ENCODE data around the gene ZNF525. TPM values are rescaled to one million over a fixed set of nuclear protein-coding genes. Genes with fewer than 3 reads are reported as not detected.

Gene ZNF525
- total and polyA plus RNA-seq, 7 donors = 0.18 to 2.1 (median 1.3) TPM

DNA sequence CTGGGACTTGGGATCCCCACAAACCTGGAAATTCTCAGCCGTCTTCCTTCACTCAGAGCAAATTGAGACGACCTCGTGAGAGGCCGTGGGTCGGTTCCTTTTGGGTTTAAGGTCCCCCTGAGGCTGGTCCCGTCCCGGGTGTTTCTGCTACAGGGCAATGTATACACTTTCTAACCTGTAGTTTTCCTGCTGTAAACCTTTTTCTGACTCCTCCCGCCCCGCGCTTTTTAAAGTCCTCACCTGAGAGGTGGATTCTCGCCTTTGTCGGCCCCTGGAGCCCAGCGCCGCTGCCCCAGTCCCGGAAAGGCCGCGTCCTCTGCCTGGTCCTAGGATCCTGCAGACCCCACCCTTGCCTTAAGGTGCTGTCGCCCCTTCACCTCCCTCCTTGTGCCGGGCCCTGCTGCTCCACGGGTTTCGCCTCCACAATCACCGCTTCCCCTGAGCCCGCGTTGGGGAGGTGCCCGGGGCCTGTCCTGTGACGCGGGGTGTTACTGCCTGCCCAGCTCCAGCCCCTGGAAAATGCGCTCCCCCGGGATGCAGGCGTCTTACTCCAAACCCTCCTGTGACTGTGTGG, 66.7 kb downstream of the ZNF525 start:
- peak overlapping the region; percentile 72 for H3K4me3 ChIP-seq
- H3K9me3 ChIP-seq = no peaks in the 10 kb centered on the region
- DNase-seq (peak; percentile 48 to 63), ATAC-seq (peak; percentile 20 to 53 (median 22))
- TF ChIP-seq, protein P1, sequence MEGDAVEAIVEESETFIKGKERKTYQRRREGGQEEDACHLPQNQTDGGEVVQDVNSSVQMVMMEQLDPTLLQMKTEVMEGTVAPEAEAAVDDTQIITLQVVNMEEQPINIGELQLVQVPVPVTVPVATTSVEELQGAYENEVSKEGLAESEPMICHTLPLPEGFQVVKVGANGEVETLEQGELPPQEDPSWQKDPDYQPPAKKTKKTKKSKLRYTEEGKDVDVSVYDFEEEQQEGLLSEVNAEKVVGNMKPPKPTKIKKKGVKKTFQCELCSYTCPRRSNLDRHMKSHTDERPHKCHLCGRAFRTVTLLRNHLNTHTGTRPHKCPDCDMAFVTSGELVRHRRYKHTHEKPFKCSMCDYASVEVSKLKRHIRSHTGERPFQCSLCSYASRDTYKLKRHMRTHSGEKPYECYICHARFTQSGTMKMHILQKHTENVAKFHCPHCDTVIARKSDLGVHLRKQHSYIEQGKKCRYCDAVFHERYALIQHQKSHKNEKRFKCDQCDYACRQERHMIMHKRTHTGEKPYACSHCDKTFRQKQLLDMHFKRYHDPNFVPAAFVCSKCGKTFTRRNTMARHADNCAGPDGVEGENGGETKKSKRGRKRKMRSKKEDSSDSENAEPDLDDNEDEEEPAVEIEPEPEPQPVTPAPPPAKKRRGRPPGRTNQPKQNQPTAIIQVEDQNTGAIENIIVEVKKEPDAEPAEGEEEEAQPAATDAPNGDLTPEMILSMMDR (IDR thresholded peaks at IDR 0.05) = no peak
- no peaks in the 10 kb centered on the region for H3K27me3 ChIP-seq (ENCODE audit: insufficient read depth in 3 of 3, low read length in 2 of 3)
- WGBS, 3 donors = 0 to 1% (median 1%) methylated on average over 30 of the region's 30 CpGs
- peak overlapping the region; percentile 66 for H3K27ac ChIP-seq
- intact Hi-C loops (cut with DNase I) = loop anchor here in 1 of 2 donors (5.0 kb wide), 3 partner anchors 35 to 85 kb away; partner anchors contain the start of gene ZNF813
- no peaks in the 10 kb centered on the region for H3K4me1 ChIP-seq
- peaks cover 5 to 21% of the 10 kb centered on the region in 2 donors for H3K36me3 ChIP-seq (ENCODE audit: insufficient read depth in 1 of 2, low read depth in 1 of 2)

Other genes with a start within 250 kb of the ZNF525 start
- 1 to 10 TPM; 3.9 to 9.2 (median 6.3) TPM for gene ZNF415, start 232.8 kb upstream of the ZNF525 start, total RNA-seq
- 1 to 10 TPM; 3.9 to 7.8 (median 7.7) TPM for gene ZNF415, start 232.8 kb upstream of the ZNF525 start, polyA plus RNA-seq
- gene ZNF347, start 206.7 kb upstream of the ZNF525 start, total RNA-seq = 1 to 10 TPM; 3.8 to 6.8 (median 5.4) TPM
- 1 to 10 TPM; 2.6 to 6.2 (median 3.4) TPM for gene ZNF347, start 206.7 kb upstream of the ZNF525 start, polyA plus RNA-seq
- gene ZNF665, start 172.3 kb upstream of the ZNF525 start, total RNA-seq = 1 to 10 TPM in 1 of 4 donors, under 1 TPM in 3; 0.47 to 1.1 (median 0.75) TPM
- gene ZNF665, start 172.3 kb upstream of the ZNF525 start, polyA plus RNA-seq = under 1 TPM; 0.20 to 0.66 (median 0.48) TPM
- gene ZNF677, start 110.8 kb upstream of the ZNF525 start, total RNA-seq = 1 to 10 TPM; 5.1 to 9.7 (median 6.8) TPM
- 1 to 10 TPM; 3.3 to 9.5 (median 4.0) TPM for gene ZNF677, start 110.8 kb upstream of the ZNF525 start, polyA plus RNA-seq
- not detected for gene VN1R2, start 107.4 kb upstream of the ZNF525 start, total RNA-seq
- not detected for gene VN1R2, start 107.4 kb upstream of the ZNF525 start, polyA plus RNA-seq
- not detected for gene VN1R4, start 98.0 kb upstream of the ZNF525 start, total RNA-seq
- gene VN1R4, start 98.0 kb upstream of the ZNF525 start, polyA plus RNA-seq = not detected
- gene ZNF845, start 32.0 kb upstream of the ZNF525 start, total RNA-seq = 1 to 10 TPM in 2 of 4 donors, under 1 TPM in 2; 0.81 to 2.0 (median 1.0) TPM
- 1 to 10 TPM in 2 of 3 donors, under 1 TPM in 1; 1.00 to 5.1 (median 1.4) TPM for gene ZNF845, start 32.0 kb upstream of the ZNF525 start, polyA plus RNA-seq
- 1 to 10 TPM; 1.8 to 2.9 (median 2.6) TPM for gene ZNF765, start 29.4 kb downstream of the ZNF525 start, total RNA-seq
- 1 to 10 TPM; 1.5 to 8.3 (median 2.3) TPM for gene ZNF765, start 29.4 kb downstream of the ZNF525 start, polyA plus RNA-seq
- 1 to 10 TPM; 1.5 to 4.4 (median 3.6) TPM for gene ZNF761, start 66.3 kb downstream of the ZNF525 start, total RNA-seq
- 1 to 10 TPM; 1.5 to 6.4 (median 3.2) TPM for gene ZNF761, start 66.3 kb downstream of the ZNF525 start, polyA plus RNA-seq
- gene ZNF813, start 102.0 kb downstream of the ZNF525 start, total RNA-seq = 1 to 10 TPM in 2 of 4 donors, under 1 TPM in 2; 0.42 to 1.7 (median 0.95) TPM
- gene ZNF813, start 102.0 kb downstream of the ZNF525 start, polyA plus RNA-seq = 1 to 10 TPM in 1 of 3 donors, under 1 TPM in 2; 0.31 to 1.1 (median 0.99) TPM
- 10 to 100 TPM in 1 of 4 donors, 1 to 10 TPM in 3; 4.8 to 10.3 (median 8.8) TPM for gene ZNF331, start 172.4 kb downstream of the ZNF525 start, total RNA-seq
- gene ZNF331, start 172.4 kb downstream of the ZNF525 start, polyA plus RNA-seq = 10 to 100 TPM in 1 of 3 donors, 1 to 10 TPM in 2; 3.8 to 29.0 (median 8.7) TPM

Measured in psoas muscle (tissue), 8 donors.